ENCODE results near the gene PTGER4.

DNA sequence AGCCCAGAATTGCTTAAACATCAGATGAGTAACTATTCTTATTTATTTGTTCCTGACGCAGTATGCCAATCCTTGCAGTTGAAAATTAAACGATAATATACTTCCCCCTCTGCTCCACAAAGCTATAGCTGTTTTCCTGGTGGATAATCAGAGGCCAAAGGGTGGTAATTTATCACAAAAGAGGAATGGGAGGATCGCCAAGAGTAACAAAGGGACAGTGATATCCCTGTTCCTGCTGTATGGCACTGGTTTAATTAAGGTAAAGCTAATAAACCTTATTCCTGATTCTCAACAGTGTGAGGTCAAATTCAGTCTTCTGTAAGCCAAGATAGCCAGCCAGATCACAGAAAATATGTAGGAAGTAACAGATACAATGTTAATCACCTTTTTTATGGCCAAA, 33.4 kb upstream of the PTGER4 start:
- TF ChIP-seq POLR2AphosphoS5 (IDR thresholded peaks at IDR 0.05; ENCODE audit: low read depth, low read length) (no peak), POLR2A (IDR thresholded peaks at IDR 0.05; ENCODE audit: low read depth, low read length) (no peak)

Data from GM12892 (cell line).